SK-N-SH (cell line): ENCODE results near the gene SPEM3.

ENCODE experiments used
- CHD2 ChIP-seq: fragments of 150-350 bp; IDR thresholded peaks from 2 replicates; pipeline ENCODE4 v1.6.1; 2018; ENCODE audit warnings: low read length; ENCODE audit not compliant: partially characterized antibody
- EP300 ChIP-seq, 2 experiments: IDR thresholded peaks; 2 replicates each; pipeline versions ENCODE4 v1.4.0 to v1.6.1; 2012; ENCODE audit warnings: borderline replicate concordance in 1 of 2, low read depth in 1 of 2, low read length in 1 of 2
- EZH2phosphoT487 ChIP-seq: fragments of 200-600 bp; sonication (generic); IDR thresholded peaks from 2 replicates; pipeline ENCODE4 v1.6.1; 2017; ENCODE audit warnings: low read depth, mixed run types, mild to moderate bottlenecking, antibody characterized with exemption, moderate library complexity, borderline replicate concordance
- GABPA ChIP-seq: IDR thresholded peaks from 2 replicates; pipeline ENCODE4 v1.4.0; 2012; ENCODE audit warnings: low read depth, mild to moderate bottlenecking
- GATA2 ChIP-seq: sonication (generic); formaldehyde crosslinking; IDR thresholded peaks from 2 replicates; pipeline ENCODE4 v1.5.0; 2020; ENCODE audit warnings: mild to moderate bottlenecking, missing genetic modification reagents
- JUND ChIP-seq: IDR thresholded peaks from 2 replicates; pipeline ENCODE4 v1.4.0; 2012
- NFIC ChIP-seq: IDR thresholded peaks from 2 replicates; pipeline ENCODE4 v1.4.0; 2012; ENCODE audit warnings: borderline replicate concordance
- NRF1 ChIP-seq: IDR thresholded peaks from 2 replicates; pipeline ENCODE4 v1.6.1; 2012; ENCODE audit warnings: low read depth, mild to moderate bottlenecking, low read length
- POLR2AphosphoS5 ChIP-seq: IDR thresholded peaks from 2 replicates; pipeline ENCODE4 v1.6.1; 2012; ENCODE audit warnings: low read depth, low read length
- RFX5 ChIP-seq: IDR thresholded peaks from 2 replicates; pipeline ENCODE4 v1.6.1; 2012; ENCODE audit warnings: mild to moderate bottlenecking, improper control_type of control experiment, low read length
- TCF12 ChIP-seq: IDR thresholded peaks from 2 replicates; pipeline ENCODE4 v1.4.0; 2012
- TF ChIP-seq, protein P1 (sequence below): fragments of 150-350 bp; IDR thresholded peaks from 2 replicates; pipeline ENCODE4 v1.6.1; 2017; ENCODE audit warnings: antibody characterized with exemption, low read length, low read depth, borderline replicate concordance
- TF ChIP-seq, protein P2 (sequence below): fragments of 200-600 bp; sonication (generic); IDR thresholded peaks from 2 replicates; pipeline ENCODE4 v1.6.1; 2017; ENCODE audit warnings: antibody characterized with exemption, mild to moderate bottlenecking, moderate library complexity
- TF ChIP-seq, protein P3 (sequence below): IDR thresholded peaks from 2 replicates; pipeline ENCODE4 v1.6.1; 2012; ENCODE audit warnings: mild to moderate bottlenecking, low read depth, low read length, moderate library complexity

DNA sequence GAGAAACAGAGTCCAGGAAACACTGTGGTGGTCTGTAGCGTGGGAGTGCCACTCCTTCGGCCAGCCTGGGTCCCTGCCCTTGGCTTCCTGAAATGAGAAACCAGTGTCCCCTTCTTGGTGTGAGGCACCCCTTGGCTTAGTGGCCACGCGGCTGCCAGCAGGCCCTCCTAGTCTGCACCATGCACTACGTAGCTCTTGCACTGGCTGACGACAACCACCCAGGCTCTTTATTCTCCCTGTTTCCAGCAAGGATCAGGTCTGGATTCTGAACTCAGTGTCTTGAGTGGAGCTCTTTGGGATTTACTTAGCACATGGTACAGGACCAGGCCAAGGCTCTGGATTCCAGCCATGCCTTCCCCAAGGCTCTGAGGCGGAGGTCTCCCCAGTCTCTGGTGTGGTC lies 1.1 kb upstream of the SPEM3 start:
- TF ChIP-seq, protein P1, sequence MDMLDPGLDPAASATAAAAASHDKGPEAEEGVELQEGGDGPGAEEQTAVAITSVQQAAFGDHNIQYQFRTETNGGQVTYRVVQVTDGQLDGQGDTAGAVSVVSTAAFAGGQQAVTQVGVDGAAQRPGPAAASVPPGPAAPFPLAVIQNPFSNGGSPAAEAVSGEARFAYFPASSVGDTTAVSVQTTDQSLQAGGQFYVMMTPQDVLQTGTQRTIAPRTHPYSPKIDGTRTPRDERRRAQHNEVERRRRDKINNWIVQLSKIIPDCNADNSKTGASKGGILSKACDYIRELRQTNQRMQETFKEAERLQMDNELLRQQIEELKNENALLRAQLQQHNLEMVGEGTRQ, result no peak
- TF ChIP-seq EP300 (IDR thresholded peaks at IDR 0.05; ENCODE audit: borderline replicate concordance in 1 of 2, low read depth in 1 of 2, low read length in 1 of 2), result no peak
- TF ChIP-seq, protein P2, sequence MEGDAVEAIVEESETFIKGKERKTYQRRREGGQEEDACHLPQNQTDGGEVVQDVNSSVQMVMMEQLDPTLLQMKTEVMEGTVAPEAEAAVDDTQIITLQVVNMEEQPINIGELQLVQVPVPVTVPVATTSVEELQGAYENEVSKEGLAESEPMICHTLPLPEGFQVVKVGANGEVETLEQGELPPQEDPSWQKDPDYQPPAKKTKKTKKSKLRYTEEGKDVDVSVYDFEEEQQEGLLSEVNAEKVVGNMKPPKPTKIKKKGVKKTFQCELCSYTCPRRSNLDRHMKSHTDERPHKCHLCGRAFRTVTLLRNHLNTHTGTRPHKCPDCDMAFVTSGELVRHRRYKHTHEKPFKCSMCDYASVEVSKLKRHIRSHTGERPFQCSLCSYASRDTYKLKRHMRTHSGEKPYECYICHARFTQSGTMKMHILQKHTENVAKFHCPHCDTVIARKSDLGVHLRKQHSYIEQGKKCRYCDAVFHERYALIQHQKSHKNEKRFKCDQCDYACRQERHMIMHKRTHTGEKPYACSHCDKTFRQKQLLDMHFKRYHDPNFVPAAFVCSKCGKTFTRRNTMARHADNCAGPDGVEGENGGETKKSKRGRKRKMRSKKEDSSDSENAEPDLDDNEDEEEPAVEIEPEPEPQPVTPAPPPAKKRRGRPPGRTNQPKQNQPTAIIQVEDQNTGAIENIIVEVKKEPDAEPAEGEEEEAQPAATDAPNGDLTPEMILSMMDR, result no peak
- TF ChIP-seq GABPA, result no peak
- TF ChIP-seq NRF1, result no peak
- no peak for TF ChIP-seq RFX5
- TF ChIP-seq POLR2AphosphoS5, result no peak
- no peak for TF ChIP-seq NFIC
- no peak for TF ChIP-seq CHD2
- TF ChIP-seq, protein P3, sequence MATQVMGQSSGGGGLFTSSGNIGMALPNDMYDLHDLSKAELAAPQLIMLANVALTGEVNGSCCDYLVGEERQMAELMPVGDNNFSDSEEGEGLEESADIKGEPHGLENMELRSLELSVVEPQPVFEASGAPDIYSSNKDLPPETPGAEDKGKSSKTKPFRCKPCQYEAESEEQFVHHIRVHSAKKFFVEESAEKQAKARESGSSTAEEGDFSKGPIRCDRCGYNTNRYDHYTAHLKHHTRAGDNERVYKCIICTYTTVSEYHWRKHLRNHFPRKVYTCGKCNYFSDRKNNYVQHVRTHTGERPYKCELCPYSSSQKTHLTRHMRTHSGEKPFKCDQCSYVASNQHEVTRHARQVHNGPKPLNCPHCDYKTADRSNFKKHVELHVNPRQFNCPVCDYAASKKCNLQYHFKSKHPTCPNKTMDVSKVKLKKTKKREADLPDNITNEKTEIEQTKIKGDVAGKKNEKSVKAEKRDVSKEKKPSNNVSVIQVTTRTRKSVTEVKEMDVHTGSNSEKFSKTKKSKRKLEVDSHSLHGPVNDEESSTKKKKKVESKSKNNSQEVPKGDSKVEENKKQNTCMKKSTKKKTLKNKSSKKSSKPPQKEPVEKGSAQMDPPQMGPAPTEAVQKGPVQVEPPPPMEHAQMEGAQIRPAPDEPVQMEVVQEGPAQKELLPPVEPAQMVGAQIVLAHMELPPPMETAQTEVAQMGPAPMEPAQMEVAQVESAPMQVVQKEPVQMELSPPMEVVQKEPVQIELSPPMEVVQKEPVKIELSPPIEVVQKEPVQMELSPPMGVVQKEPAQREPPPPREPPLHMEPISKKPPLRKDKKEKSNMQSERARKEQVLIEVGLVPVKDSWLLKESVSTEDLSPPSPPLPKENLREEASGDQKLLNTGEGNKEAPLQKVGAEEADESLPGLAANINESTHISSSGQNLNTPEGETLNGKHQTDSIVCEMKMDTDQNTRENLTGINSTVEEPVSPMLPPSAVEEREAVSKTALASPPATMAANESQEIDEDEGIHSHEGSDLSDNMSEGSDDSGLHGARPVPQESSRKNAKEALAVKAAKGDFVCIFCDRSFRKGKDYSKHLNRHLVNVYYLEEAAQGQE, result no peak
- TF ChIP-seq JUND, result no peak
- no peak for TF ChIP-seq GATA2 (CRISPR knock-in tag)
- TF ChIP-seq TCF12, result no peak
- no peak for TF ChIP-seq EZH2phosphoT487
